NAMALWA (cell line): ENCODE data around the gene PLOD2.

ENCODE experiments used
- DNase-seq: peaks from one replicate; pipeline ENCODE4 v3.0.0-alpha.2; 2015; ENCODE audit warnings: low spot score

The PLOD2 gene

GRCh38 chr3:146100180-146100579 is 60.8 kb downstream of the PLOD2 start:
- no peak for DNase-seq

- DNase-seq, result no peak
Observed at GRCh38 chr3:146099316-146099715, 61.7 kb downstream of the PLOD2 start.

- DNase-seq, result no peak
Observed at GRCh38 chr3:146093896-146094295, 67.1 kb downstream of the PLOD2 start.

- DNase-seq, result no peak
Observed at GRCh38 chr3:146092230-146092629, 68.8 kb downstream of the PLOD2 start.

- DNase-seq, result no peak
Observed at GRCh38 chr3:146091397-146091796, 69.6 kb downstream of the PLOD2 start.

GRCh38 chr3:146090521-146090920 is 70.5 kb downstream of the PLOD2 start:
- no peak for DNase-seq

- DNase-seq, result no peak
Observed at GRCh38 chr3:146088840-146089239, 72.1 kb downstream of the PLOD2 start.

- no peak for DNase-seq
Observed at GRCh38 chr3:146087116-146087515, 73.9 kb downstream of the PLOD2 start.

- DNase-seq, result no peak
Observed at GRCh38 chr3:146086211-146086610, 74.8 kb downstream of the PLOD2 start.

- DNase-seq, result no peak
Observed at GRCh38 chr3:146085678-146086077, 75.3 kb downstream of the PLOD2 start.

GRCh38 chr3:146080578-146080977 is 80.4 kb downstream of the PLOD2 start:
- DNase-seq, result no peak

GRCh38 chr3:146078031-146078430 is 83.0 kb downstream of the PLOD2 start:
- DNase-seq, result no peak

GRCh38 chr3:146077181-146077580 is 83.8 kb downstream of the PLOD2 start:
- DNase-seq, result no peak

- DNase-seq, result no peak
Observed at GRCh38 chr3:146072824-146073223, 88.2 kb downstream of the PLOD2 start.

- DNase-seq, result no peak
Observed at GRCh38 chr3:146072061-146072460, 88.9 kb downstream of the PLOD2 start.

GRCh38 chr3:146071632-146072031 is 89.4 kb downstream of the PLOD2 start:
- no peak for DNase-seq

GRCh38 chr3:146067048-146067447 is 93.9 kb downstream of the PLOD2 start:
- no peak for DNase-seq

- DNase-seq, result peak; percentile 74
Observed at GRCh38 chr3:146065573-146066006, 95.4 kb downstream of the PLOD2 start.

- no peak for DNase-seq
Observed at GRCh38 chr3:146058241-146058640, 102.7 kb downstream of the PLOD2 start.

- DNase-seq, result no peak
Observed at GRCh38 chr3:146052791-146053310, 108.1 kb downstream of the PLOD2 start.

- DNase-seq, result no peak
Observed at GRCh38 chr3:146052056-146052790, 108.8 kb downstream of the PLOD2 start.

- DNase-seq, result no peak
Observed at GRCh38 chr3:146050691-146051090, 110.3 kb downstream of the PLOD2 start.

- no peak for DNase-seq
Observed at GRCh38 chr3:146047485-146047884, 113.5 kb downstream of the PLOD2 start.

GRCh38 chr3:146044046-146044445 is 116.9 kb downstream of the PLOD2 start:
- DNase-seq, result no peak
